Smooth muscle cell (in vitro differentiated cells): ENCODE data around the gene SOS2. TPM values are rescaled to one million over a fixed set of nuclear protein-coding genes. Genes with fewer than 3 reads are reported as not detected.

Experiments
- DNase-seq: peaks from one replicate; lab custom pipeline; 2025; ENCODE audit not compliant: unreplicated experiment; lab: John Stamatoyannopoulos, UW
- H2AFZ ChIP-seq: fragments of 200-600 bp; sonication (generic); 2 replicates; pipeline ENCODE4 v1.6.0; 2016; ENCODE audit warnings: antibody characterized with exemption, low read depth, mild to moderate bottlenecking
- H3F3A ChIP-seq: fragments of 200-600 bp; sonication (generic); 2 replicates; pipeline ENCODE4 v1.6.0; 2017; ENCODE audit warnings: antibody characterized with exemption, low read depth
- H3K27ac ChIP-seq: fragments of 200-600 bp; sonication (generic); 2 replicates; pipeline ENCODE4 v1.5.1; 2016; ENCODE audit warnings: low read depth, mild to moderate bottlenecking
- H3K27me3 ChIP-seq: fragments of 200-600 bp; sonication (generic); 2 replicates; pipeline ENCODE4 v1.6.1; 2016; ENCODE audit warnings: low read depth, mild to moderate bottlenecking
- H3K36me3 ChIP-seq: fragments of 200-600 bp; sonication (generic); 2 replicates; pipeline ENCODE4 v1.5.1; 2016; ENCODE audit warnings: low read depth
- H3K4me1 ChIP-seq: fragments of 200-600 bp; sonication (generic); 2 replicates; pipeline ENCODE4 v1.5.1; 2016; ENCODE audit warnings: low read depth
- H3K4me2 ChIP-seq: fragments of 200-600 bp; sonication (generic); 2 replicates; pipeline ENCODE4 v1.6.0; 2016; ENCODE audit warnings: mild to moderate bottlenecking
- H3K4me3 ChIP-seq: fragments of 200-600 bp; sonication (generic); 2 replicates; pipeline ENCODE4 v1.5.1; 2016; ENCODE audit warnings: mild to moderate bottlenecking
- H3K79me2 ChIP-seq: fragments of 200-600 bp; sonication (generic); 2 replicates; pipeline ENCODE4 v1.6.0; 2016; ENCODE audit warnings: low read depth, mild to moderate bottlenecking
- H3K9ac ChIP-seq: fragments of 200-600 bp; sonication (generic); 2 replicates; pipeline ENCODE4 v1.6.0; 2016; ENCODE audit warnings: low read depth
- H3K9me3 ChIP-seq: fragments of 200-600 bp; sonication (generic); replicated peaks from 2 replicates; pipeline ENCODE4 v1.5.1; 2016; ENCODE audit warnings: low read depth
- H4K20me1 ChIP-seq: fragments of 200-600 bp; sonication (generic); 2 replicates; pipeline ENCODE4 v1.6.0; 2016; ENCODE audit warnings: low read depth
- WGBS: methylation state at CpG from one replicate; pipeline ENCODE4 v1.1.7; 2016; ENCODE audit warnings: low lambda C conversion rate; 5-methylcytosine and 5-hydroxymethylcytosine counted together
- polyA plus RNA-seq: library from polyadenylated mRNA; unstranded; fragments of >200 nt; fragmentation: Nextera tagmentation; extraction: Ambion mirVana; gene quantifications from 2 replicates; pipeline ENCODE4 v1.2.1, GENCODE V29; 2016
- total RNA-seq: library from RNA; depleted of rRNA; stranded (reverse); fragments of >200 nt; gene quantifications from 2 replicates; pipeline ENCODE4 v1.2.3, GENCODE V29; 2014
- TF ChIP-seq, protein P1 (sequence below): fragments of 200-600 bp; sonication (generic); IDR thresholded peaks from 2 replicates; pipeline ENCODE4 v1.5.1; 2017; ENCODE audit warnings: borderline replicate concordance, mild to moderate bottlenecking, antibody characterized with exemption; ENCODE audit not compliant: insufficient read depth, poor library complexity, severe bottlenecking

SOS2 gene
- total and polyA plus RNA-seq, 2 experiments from 2014 or later = 16.0 to 37.5 TPM

DNA sequence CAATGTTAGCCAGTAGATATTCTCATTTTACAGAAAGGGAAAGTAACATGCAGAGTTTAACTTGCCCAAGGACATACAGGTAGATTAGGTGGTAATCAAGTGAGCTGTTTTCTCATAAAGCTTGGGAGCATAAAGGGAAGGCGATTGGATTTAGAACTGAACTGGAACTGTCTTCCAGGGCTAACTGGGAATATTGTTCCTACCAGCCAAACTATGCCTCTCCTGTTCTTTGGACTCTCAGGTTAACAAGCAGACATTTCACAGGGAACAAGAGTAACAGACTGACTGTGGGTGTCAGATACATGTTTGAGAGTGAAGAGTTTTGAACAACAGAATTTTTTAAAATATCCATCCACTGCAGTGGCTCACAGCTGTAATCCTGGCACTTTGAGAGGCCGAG, 130.6 kb downstream of the SOS2 start:
- TF ChIP-seq, protein P1, sequence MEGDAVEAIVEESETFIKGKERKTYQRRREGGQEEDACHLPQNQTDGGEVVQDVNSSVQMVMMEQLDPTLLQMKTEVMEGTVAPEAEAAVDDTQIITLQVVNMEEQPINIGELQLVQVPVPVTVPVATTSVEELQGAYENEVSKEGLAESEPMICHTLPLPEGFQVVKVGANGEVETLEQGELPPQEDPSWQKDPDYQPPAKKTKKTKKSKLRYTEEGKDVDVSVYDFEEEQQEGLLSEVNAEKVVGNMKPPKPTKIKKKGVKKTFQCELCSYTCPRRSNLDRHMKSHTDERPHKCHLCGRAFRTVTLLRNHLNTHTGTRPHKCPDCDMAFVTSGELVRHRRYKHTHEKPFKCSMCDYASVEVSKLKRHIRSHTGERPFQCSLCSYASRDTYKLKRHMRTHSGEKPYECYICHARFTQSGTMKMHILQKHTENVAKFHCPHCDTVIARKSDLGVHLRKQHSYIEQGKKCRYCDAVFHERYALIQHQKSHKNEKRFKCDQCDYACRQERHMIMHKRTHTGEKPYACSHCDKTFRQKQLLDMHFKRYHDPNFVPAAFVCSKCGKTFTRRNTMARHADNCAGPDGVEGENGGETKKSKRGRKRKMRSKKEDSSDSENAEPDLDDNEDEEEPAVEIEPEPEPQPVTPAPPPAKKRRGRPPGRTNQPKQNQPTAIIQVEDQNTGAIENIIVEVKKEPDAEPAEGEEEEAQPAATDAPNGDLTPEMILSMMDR = no peak
- H3K9me3 ChIP-seq = no peaks in the 10 kb centered on the region

GRCh38 chr14:50099335-50099734, 132.0 kb downstream of the SOS2 start:
- Histone ChIP-seq H3K4me3 (no peak overlapping the region), H3K9me3 (no peaks in the 10 kb centered on the region), H3K27ac (no peak overlapping the region), H3K36me3 (no peaks in the 10 kb centered on the region), H3K27me3 (no peaks in the 10 kb centered on the region), H2AFZ (no peak overlapping the region), H3F3A (no peaks in the 10 kb centered on the region), H3K4me1 (peaks cover 4% of the 10 kb centered on the region), H3K79me2 (no peaks in the 10 kb centered on the region), H3K9ac (no peak overlapping the region), H4K20me1 (no peaks in the 10 kb centered on the region), H3K4me2 (no peak overlapping the region)
- DNase-seq = no peak
- WGBS = 69% methylated on average over 4 of the region's 4 CpGs
- TF ChIP-seq, protein P1 = no peak

More for the DNA sequence above, 130.6 kb downstream of the SOS2 start:
- DNase-seq = no peak
- no peaks in the 10 kb centered on the region for H3K79me2 ChIP-seq
- H3K36me3 ChIP-seq = no peaks in the 10 kb centered on the region
- H3F3A ChIP-seq = no peaks in the 10 kb centered on the region
- no peak overlapping the region for H2AFZ ChIP-seq
- no peak overlapping the region for H3K4me2 ChIP-seq
- no peaks in the 10 kb centered on the region for H3K27me3 ChIP-seq
- 96% methylated on average over 2 of the region's 2 CpGs for WGBS
- peaks cover 4% of the 10 kb centered on the region for H3K4me1 ChIP-seq
- no peak overlapping the region for H3K9ac ChIP-seq
- H3K27ac ChIP-seq = no peak overlapping the region
- H4K20me1 ChIP-seq = no peaks in the 10 kb centered on the region
- H3K4me3 ChIP-seq = no peak overlapping the region

DNA sequence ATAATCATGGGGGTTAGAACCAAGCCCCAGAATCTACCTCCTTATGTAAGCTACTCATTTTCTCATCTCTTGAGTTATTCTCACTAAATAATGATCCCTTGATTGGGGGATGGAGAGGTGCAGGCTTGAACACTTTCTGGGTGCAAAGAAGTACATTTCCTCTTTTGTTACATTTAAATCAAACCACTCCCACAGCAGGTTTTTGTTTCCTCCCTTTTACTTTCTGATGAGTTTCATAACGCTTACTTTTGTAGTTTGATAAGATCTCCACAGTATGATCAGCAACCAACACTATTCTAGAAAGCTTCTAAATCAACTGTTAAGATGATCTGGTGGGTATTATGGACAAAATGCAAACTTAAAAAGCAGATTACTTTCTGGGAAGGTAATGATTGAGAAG, 135.5 kb downstream of the SOS2 start:
- no peak overlapping the region for H3K4me3 ChIP-seq
- WGBS = 92% methylated on average over 1 of the region's 1 CpG
- no peaks in the 10 kb centered on the region for H3K4me1 ChIP-seq
- H3K27me3 ChIP-seq = no peaks in the 10 kb centered on the region
- H3K79me2 ChIP-seq = no peaks in the 10 kb centered on the region
- H3K9ac ChIP-seq = no peak overlapping the region
- no peak overlapping the region for H3K27ac ChIP-seq
- no peak for DNase-seq
- no peak overlapping the region for H2AFZ ChIP-seq
- no peaks in the 10 kb centered on the region for H4K20me1 ChIP-seq
- TF ChIP-seq, protein P1 = no peak
- H3K9me3 ChIP-seq = no peaks in the 10 kb centered on the region
- H3F3A ChIP-seq = no peaks in the 10 kb centered on the region
- no peak overlapping the region for H3K4me2 ChIP-seq
- H3K36me3 ChIP-seq = no peaks in the 10 kb centered on the region

DNA sequence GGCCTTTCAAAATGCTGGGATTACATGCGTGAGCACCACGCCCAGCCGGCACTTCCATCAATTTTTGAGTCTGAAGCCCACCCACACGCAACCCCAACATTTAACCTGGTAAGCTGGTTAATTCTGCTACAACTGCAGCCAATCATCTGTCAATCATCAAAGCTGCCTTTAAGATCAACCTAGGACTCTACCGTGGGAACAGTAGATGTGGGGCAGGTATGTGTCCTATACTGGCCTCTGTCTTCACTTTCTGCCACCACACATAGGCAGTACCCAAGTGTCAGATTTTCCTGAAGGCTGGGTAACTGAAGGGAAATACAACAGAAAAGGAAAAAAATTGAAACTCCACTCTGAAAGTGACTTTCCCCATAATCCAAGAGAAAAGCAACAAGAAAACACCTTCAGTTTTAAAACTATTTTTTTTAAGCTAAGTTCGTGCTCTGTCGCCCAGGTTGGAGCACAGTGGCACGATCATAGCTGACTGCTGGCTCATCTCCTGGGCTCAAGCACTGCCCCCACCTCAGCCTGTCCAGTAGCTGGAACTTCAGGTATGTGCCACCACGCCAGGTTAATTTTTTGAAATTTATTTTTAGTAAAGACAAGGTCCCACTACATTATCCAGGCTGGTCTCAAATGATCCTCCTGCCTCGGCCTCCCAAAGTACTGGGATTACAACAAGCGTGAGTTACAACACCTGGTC, 137.2 kb downstream of the SOS2 start:
- H3K27me3 ChIP-seq = no peaks in the 10 kb centered on the region
- 96% methylated on average over 11 of the region's 11 CpGs for WGBS
- TF ChIP-seq, protein P1 = no peak
- no peak for DNase-seq
- no peaks in the 10 kb centered on the region for H3F3A ChIP-seq
- no peaks in the 10 kb centered on the region for H3K9me3 ChIP-seq
- H3K4me2 ChIP-seq = no peak overlapping the region
- H2AFZ ChIP-seq = no peak overlapping the region
- H3K4me1 ChIP-seq = no peaks in the 10 kb centered on the region
- no peaks in the 10 kb centered on the region for H3K36me3 ChIP-seq
- no peaks in the 10 kb centered on the region for H4K20me1 ChIP-seq
- H3K9ac ChIP-seq = no peak overlapping the region
- H3K79me2 ChIP-seq = no peaks in the 10 kb centered on the region
- H3K4me3 ChIP-seq = no peak overlapping the region
- no peak overlapping the region for H3K27ac ChIP-seq
